ENCODE measurements around the gene PIK3CG.

The PIK3CG gene

GRCh38 chr7:106864298-106865081, 592 bp upstream of the PIK3CG start (continued):
- TF ChIP-seq ZNF565 (CRISPR knock-in tag; conservative IDR thresholded peaks at IDR 0.05; ENCODE audit: low read depth), result no peak

DNA sequence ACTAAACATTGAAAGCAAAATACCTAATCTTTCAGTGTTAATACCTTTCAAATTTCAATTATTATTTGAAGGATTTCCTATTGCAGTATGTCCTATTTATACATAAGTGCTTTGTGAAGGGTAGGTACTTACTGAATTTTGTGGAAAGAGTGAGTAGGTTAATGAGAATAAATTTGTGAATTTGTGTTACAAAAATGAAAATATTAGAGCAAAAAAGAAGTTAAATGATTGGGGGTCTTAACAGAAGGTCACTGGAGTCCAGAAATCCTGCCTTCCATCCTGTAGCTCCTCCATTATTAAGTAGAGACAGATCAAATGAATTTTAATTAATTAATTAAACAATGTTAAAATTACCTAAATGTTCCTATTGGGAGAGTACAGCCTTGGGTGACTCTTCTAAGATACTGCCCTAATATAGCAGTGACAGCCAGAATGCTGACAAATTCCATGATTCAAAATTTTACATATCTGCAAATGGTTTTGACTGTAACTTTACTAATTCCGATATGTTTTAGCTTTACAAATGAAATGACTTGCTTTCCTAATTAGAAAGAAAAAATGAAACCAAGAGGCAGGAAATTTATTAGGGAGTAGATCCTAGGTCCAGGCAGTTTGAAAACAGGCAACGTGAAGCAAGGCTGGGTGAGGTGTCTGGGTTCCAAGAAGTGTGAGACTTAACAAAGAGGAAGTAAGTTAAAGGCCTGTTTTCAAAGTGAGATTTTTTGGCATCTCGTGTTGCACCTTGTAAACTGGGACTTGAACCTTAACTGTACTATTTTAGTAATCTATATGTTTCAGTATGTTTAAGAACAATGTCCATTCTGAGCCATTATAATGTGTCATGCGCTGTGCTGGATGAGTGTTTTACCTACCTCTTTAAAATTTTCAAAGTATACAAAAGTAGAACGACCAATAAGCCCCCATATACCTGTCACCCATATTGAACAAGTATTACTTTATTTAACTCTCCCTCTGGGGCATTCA, 1.5 kb downstream of the PIK3CG start:
- TF ChIP-seq PPARA (CRISPR knock-in tag; IDR thresholded peaks at IDR 0.05; ENCODE audit: borderline replicate concordance) (no peak), ZNF70 (CRISPR knock-in tag; IDR thresholded peaks at IDR 0.05) (no peak)
- ATAC-seq, result no peak

DNA sequence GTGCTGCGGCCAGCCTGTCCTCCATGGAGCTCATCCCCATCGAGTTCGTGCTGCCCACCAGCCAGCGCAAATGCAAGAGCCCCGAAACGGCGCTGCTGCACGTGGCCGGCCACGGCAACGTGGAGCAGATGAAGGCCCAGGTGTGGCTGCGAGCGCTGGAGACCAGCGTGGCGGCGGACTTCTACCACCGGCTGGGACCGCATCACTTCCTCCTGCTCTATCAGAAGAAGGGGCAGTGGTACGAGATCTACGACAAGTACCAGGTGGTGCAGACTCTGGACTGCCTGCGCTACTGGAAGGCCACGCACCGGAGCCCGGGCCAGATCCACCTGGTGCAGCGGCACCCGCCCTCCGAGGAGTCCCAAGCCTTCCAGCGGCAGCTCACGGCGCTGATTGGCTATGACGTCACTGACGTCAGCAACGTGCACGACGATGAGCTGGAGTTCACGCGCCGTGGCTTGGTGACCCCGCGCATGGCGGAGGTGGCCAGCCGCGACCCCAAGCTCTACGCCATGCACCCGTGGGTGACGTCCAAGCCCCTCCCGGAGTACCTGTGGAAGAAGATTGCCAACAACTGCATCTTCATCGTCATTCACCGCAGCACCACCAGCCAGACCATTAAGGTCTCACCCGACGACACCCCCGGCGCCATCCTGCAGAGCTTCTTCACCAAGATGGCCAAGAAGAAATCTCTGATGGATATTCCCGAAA, 2.7 kb downstream of the PIK3CG start:
- no peak for ATAC-seq
- TF ChIP-seq ARNTL (CRISPR knock-in tag; IDR thresholded peaks at IDR 0.05; ENCODE audit: borderline replicate concordance, low read depth) (no peak), CREB5 (CRISPR knock-in tag; IDR thresholded peaks at IDR 0.05; ENCODE audit: low read depth) (no peak), ZNF8 (CRISPR knock-in tag; IDR thresholded peaks at IDR 0.05) (no peak), RARB (CRISPR knock-in tag; IDR thresholded peaks at IDR 0.05) (no peak), BACH2 (CRISPR knock-in tag; IDR thresholded peaks at IDR 0.05; ENCODE audit: borderline replicate concordance) (no peak), ESRRG (CRISPR knock-in tag; IDR thresholded peaks at IDR 0.05) (no peak), OSR1 (CRISPR knock-in tag; IDR thresholded peaks at IDR 0.05) (no peak), CSDC2 (CRISPR knock-in tag; IDR thresholded peaks at IDR 0.05) (no peak), ZFP3 (CRISPR knock-in tag; IDR thresholded peaks at IDR 0.05) (no peak), ZFP30 (CRISPR knock-in tag; IDR thresholded peaks at IDR 0.05) (no peak), PATZ1 (CRISPR knock-in tag; IDR thresholded peaks at IDR 0.05; ENCODE audit: borderline replicate concordance) (no peak), ZC3H10 (CRISPR knock-in tag; IDR thresholded peaks at IDR 0.05) (no peak), TSHZ2 (CRISPR knock-in tag; IDR thresholded peaks at IDR 0.05) (no peak)
- TF ChIP-seq, protein P1, sequence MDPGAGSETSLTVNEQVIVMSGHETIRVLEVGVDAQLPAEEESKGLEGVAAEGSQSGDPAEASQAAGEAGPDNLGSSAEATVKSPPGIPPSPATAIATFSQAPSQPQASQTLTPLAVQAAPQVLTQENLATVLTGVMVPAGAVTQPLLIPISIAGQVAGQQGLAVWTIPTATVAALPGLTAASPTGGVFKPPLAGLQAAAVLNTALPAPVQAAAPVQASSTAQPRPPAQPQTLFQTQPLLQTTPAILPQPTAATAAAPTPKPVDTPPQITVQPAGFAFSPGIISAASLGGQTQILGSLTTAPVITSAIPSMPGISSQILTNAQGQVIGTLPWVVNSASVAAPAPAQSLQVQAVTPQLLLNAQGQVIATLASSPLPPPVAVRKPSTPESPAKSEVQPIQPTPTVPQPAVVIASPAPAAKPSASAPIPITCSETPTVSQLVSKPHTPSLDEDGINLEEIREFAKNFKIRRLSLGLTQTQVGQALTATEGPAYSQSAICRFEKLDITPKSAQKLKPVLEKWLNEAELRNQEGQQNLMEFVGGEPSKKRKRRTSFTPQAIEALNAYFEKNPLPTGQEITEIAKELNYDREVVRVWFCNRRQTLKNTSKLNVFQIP (CRISPR knock-in tag; IDR thresholded peaks at IDR 0.05; ENCODE audit: borderline replicate concordance, low read depth), result no peak
- TF ChIP-seq, protein P2, sequence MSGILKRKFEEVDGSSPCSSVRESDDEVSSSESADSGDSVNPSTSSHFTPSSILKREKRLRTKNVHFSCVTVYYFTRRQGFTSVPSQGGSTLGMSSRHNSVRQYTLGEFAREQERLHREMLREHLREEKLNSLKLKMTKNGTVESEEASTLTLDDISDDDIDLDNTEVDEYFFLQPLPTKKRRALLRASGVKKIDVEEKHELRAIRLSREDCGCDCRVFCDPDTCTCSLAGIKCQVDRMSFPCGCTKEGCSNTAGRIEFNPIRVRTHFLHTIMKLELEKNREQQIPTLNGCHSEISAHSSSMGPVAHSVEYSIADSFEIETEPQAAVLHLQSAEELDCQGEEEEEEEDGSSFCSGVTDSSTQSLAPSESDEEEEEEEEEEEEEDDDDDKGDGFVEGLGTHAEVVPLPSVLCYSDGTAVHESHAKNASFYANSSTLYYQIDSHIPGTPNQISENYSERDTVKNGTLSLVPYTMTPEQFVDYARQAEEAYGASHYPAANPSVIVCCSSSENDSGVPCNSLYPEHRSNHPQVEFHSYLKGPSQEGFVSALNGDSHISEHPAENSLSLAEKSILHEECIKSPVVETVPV (CRISPR knock-in tag; IDR thresholded peaks at IDR 0.05), result no peak
